ENCODE data around the gene LAMA3.

GRCh38 chr18:24002479-24002878 is 313.2 kb downstream of the LAMA3 start:
- TF ChIP-seq POLR2AphosphoS5 (IDR thresholded peaks at IDR 0.05; ENCODE audit: low read depth, low read length): no peak
- no peak for TF ChIP-seq CTCF (CRISPR knock-in tag; IDR thresholded peaks at IDR 0.05)
- TF ChIP-seq TAF1 (CRISPR knock-in tag; IDR thresholded peaks at IDR 0.05): no peak
- TF ChIP-seq TCF7 (IDR thresholded peaks at IDR 0.05; ENCODE audit: low read depth): no peak
- TF ChIP-seq NR1H2 (CRISPR knock-in tag; IDR thresholded peaks at IDR 0.05; ENCODE audit: borderline replicate concordance, low read depth): no peak
- no peak for TF ChIP-seq SMAD3 (CRISPR knock-in tag; IDR thresholded peaks at IDR 0.05)
- TF ChIP-seq, protein P1, sequence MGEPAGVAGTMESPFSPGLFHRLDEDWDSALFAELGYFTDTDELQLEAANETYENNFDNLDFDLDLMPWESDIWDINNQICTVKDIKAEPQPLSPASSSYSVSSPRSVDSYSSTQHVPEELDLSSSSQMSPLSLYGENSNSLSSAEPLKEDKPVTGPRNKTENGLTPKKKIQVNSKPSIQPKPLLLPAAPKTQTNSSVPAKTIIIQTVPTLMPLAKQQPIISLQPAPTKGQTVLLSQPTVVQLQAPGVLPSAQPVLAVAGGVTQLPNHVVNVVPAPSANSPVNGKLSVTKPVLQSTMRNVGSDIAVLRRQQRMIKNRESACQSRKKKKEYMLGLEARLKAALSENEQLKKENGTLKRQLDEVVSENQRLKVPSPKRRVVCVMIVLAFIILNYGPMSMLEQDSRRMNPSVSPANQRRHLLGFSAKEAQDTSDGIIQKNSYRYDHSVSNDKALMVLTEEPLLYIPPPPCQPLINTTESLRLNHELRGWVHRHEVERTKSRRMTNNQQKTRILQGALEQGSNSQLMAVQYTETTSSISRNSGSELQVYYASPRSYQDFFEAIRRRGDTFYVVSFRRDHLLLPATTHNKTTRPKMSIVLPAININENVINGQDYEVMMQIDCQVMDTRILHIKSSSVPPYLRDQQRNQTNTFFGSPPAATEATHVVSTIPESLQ (CRISPR knock-in tag; conservative IDR thresholded peaks at IDR 0.05): no peak
- TF ChIP-seq, protein P2, sequence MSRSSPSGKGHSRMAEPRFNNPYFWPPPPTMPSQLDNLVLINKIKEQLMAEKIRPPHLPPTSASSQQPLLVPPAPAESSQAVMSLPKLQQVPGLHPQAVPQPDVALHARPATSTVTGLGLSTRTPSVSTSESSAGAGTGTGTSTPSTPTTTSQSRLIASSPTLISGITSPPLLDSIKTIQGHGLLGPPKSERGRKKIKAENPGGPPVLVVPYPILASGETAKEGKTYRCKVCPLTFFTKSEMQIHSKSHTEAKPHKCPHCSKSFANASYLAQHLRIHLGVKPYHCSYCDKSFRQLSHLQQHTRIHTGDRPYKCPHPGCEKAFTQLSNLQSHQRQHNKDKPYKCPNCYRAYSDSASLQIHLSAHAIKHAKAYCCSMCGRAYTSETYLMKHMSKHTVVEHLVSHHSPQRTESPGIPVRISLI (CRISPR knock-in tag; IDR thresholded peaks at IDR 0.05; ENCODE audit: borderline replicate concordance): no peak
- no peak for TF ChIP-seq NRL (CRISPR knock-in tag; IDR thresholded peaks at IDR 0.05; ENCODE audit: borderline replicate concordance)
- no peak for TF ChIP-seq ZBTB21 (CRISPR knock-in tag; IDR thresholded peaks at IDR 0.05)
- TF ChIP-seq SNAPC2 (CRISPR knock-in tag; IDR thresholded peaks at IDR 0.05): no peak
